Aorta (tissue), 5 donors: ENCODE data around the gene BSG. TPM values are rescaled to one million over a fixed set of nuclear protein-coding genes. Genes with fewer than 3 reads are reported as not detected.

Experiments
- ATAC-seq: fragments of 200-7000 bp; cut with Tn5 transposase; one replicate; pipeline ENCODE4 v1.9.1; 2022; ENCODE audit warnings: moderate library complexity; ENCODE audit not compliant: low FRiP score
- DNase-seq, 2 donors: peaks; one replicate each; pipeline ENCODE4 v3.0.0-alpha.2; 2020
- H3K27ac ChIP-seq, 2 donors: one replicate each; pipeline ENCODE4 v1.5.1; 2013; ENCODE audit warnings: low read length in 2 of 2, mild to moderate bottlenecking in 2 of 2, moderate library complexity in 2 of 2, control low read depth in 1 of 2, inconsistent platforms in 1 of 2, low read depth in 1 of 2
- H3K27me3 ChIP-seq, 2 donors: one replicate each; pipeline ENCODE4 v1.6.1; 2013; ENCODE audit warnings: control low read depth in 1 of 2, low read length in 1 of 2, mild to moderate bottlenecking in 1 of 2, moderate library complexity in 1 of 2; ENCODE audit not compliant: insufficient read depth in 2 of 2, control insufficient read depth in 1 of 2
- H3K36me3 ChIP-seq, 2 donors: one replicate each; pipeline ENCODE4 v1.6.1; 2013; ENCODE audit warnings: control low read depth in 1 of 2, low read length in 1 of 2, mild to moderate bottlenecking in 1 of 2; ENCODE audit not compliant: insufficient read depth in 2 of 2, control insufficient read depth in 1 of 2
- H3K4me1 ChIP-seq, 2 donors: one replicate each; pipeline ENCODE4 v1.6.1; 2013; ENCODE audit warnings: low read length in 2 of 2, control low read depth in 1 of 2, mild to moderate bottlenecking in 1 of 2, moderate library complexity in 1 of 2; ENCODE audit not compliant: insufficient read depth in 2 of 2, control insufficient read depth in 1 of 2
- H3K4me3 ChIP-seq, 2 donors: one replicate each; pipeline ENCODE4 v1.5.1; 2013; ENCODE audit warnings: low read length in 2 of 2, control low read depth in 1 of 2, mild to moderate bottlenecking in 1 of 2
- H3K9me3 ChIP-seq: one replicate; pipeline ENCODE4 v1.6.1; 2013; ENCODE audit warnings: mild to moderate bottlenecking, low read length; ENCODE audit not compliant: control insufficient read depth
- WGBS, 2 donors: extraction: QIAGEN DNeasy Blood & Tissue Kit; methylation state at CpG; one replicate each; pipeline ENCODE4 v1.1.7; 2013; 5-methylcytosine and 5-hydroxymethylcytosine counted together
- intact Hi-C, 2 donors: fragments of 100-400 bp; cut with DNase I; formaldehyde crosslinking; loops; one replicate each; pipeline versions ENCODE4 v1.14.2 to v1.15.0; 2022
- polyA plus RNA-seq, 2 donors: library from polyadenylated mRNA; stranded (reverse); fragments of 200-250 nt; gene quantifications; one replicate each; pipeline ENCODE4 v1.2.3, GENCODE V29; 2013
- total RNA-seq, 2 donors: library from RNA; stranded (reverse); fragmentation: NEBNext Ultra II Directional; extraction: Animal tissue kit (Norgen Biotek cat#: 25700); gene quantifications; one replicate each; pipeline ENCODE4 v1.2.1, GENCODE V29; 2021
- donor health status: healthy with polysubstance abuse.
- donor health status: Bipolar disorder and iron deficiency.
- donor health status: DM: no; HTN: no; CAD: no.
- donor health status: DM: no; HTN: no; CAD: no.
- donor health status: DM: yes; HTN: yes; CAD: no.

BSG gene
- total and polyA plus RNA-seq, 4 donors = 239 to 436 (median 272) TPM

DNA sequence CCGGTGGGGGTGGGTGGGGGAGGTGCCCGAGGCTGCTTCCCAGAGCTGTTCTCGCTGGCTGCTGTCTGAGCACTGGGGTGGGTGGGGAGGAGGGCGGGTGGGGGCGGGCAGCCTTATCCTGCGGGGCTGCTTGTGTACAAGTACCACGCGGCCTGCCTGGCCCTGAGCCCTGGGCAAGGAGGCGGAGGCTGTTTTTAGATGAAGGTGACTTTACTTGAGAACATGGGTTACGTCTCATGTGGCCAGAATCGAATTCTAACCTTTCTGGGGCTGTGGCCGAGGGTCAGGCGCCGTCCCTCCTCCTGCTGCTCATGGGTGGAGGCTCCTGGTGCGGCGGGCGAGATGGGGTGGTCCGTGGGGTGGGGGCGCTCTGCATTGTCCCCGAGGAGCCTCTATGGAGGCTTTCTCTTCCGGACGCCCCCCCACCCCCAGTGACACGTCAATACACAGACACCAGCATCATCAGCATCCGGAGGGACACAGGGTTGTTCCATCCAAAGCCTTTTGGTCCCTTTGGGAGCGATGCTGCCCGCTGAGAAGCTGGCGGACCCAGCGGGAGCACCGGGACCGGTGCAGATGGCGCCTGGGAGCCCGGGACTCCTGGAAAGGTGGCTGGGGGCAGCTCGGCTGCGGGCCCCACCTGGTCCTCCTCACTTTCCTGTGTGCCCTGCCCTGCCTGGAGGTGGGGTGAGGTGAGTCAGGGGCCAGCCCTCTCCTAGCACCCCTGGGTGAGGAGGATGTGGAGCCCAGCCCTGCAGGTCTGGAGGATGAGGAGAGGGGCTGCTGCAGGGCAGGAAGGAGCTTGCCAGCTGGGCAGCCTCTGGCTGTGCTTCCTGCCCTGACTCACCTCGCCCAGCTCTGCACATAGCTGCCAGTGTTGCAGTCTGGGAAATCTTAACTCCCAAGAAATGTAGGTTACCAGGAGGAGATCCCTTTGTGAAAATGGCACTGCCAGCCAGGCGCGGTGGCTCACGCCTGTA is 3.4 kb downstream of the BSG start:
- Histone ChIP-seq H3K4me1 (peaks cover 0 to 3% of the 10 kb centered on the region in 2 donors), H3K27ac (no peak overlapping the region), H3K36me3 (no peaks in the 10 kb centered on the region), H3K9me3 (no peaks in the 10 kb centered on the region), H3K27me3 (no peaks in the 10 kb centered on the region), H3K4me3 (no peak overlapping the region)
- DNase-seq = peak in 1 of 2 donors; percentile 75
- intact Hi-C loops = no loop called here
- WGBS, 2 donors = 37 to 38% methylated on average over 38 of the region's 38 CpGs
- no peak for ATAC-seq

DNA sequence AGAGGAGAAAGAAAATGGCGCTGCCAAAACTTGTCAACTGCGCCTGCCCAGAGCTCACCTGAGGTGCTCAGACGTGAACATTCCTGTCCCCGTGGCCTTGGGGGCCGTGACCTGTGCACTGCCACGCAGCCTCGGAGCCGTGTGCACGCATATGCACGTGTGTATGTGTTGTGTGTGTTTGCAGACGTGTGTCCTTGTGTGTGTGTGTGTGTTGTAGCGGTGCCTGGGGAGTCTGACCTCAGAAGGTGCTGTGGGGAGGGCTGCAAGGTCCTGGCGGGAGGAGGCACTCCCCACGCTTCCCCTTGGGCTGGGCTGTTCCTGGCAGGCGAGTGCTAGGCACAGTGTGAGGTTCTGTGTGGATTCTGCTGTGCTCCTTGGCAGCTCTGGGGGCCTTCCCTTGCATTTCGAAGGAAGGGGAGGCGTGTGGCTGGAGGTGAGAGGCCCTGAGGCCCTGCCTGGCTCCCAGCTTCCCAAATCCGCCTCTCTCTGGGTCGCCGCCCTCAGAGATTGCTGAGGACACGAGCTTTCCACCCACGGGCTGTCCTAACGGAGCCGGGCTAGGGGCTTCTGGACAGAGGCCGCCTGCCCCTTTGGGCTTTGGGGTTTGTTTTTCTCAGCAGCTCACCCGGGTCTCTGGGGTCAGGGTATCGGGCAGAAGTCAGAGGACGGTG is 4.5 kb downstream of the BSG start:
- H3K27ac ChIP-seq = no peak overlapping the region
- DNase-seq (no peak), ATAC-seq (no peak)
- H3K27me3 ChIP-seq = no peaks in the 10 kb centered on the region
- 90% methylated on average over 27 to 28 of the region's 28 CpGs for WGBS, 2 donors
- intact Hi-C loops = no loop called here
- peaks cover 0 to 3% of the 10 kb centered on the region in 2 donors for H3K4me1 ChIP-seq
- no peak overlapping the region for H3K4me3 ChIP-seq
- peaks cover 0 to 1% of the 10 kb centered on the region in 2 donors for H3K36me3 ChIP-seq
- no peaks in the 10 kb centered on the region for H3K9me3 ChIP-seq

GRCh38 chr19:577439-578392 is 5.3 kb downstream of the BSG start:
- H3K36me3 ChIP-seq = peaks cover 0 to 3% of the 10 kb centered on the region in 2 donors
- peaks cover 0 to 3% of the 10 kb centered on the region in 2 donors for H3K4me1 ChIP-seq
- intact Hi-C loops = no loop called here

GRCh38 chr19:579111-579841 is 6.9 kb downstream of the BSG start:
- H3K27me3 ChIP-seq = no peaks in the 10 kb centered on the region
- DNase-seq (peak in 1 of 2 donors; percentile 71), ATAC-seq (no peak)
- peaks cover 0 to 3% of the 10 kb centered on the region in 2 donors for H3K36me3 ChIP-seq
- H3K4me1 ChIP-seq = no peaks in the 10 kb centered on the region
- intact Hi-C loops = no loop called here
- 91 to 94% methylated on average over 45 to 46 of the region's 46 CpGs for WGBS, 2 donors
- H3K9me3 ChIP-seq = no peaks in the 10 kb centered on the region
- no peak overlapping the region for H3K4me3 ChIP-seq
- no peak overlapping the region for H3K27ac ChIP-seq

More at GRCh38 chr19:577439-578392, 5.3 kb downstream of the BSG start:
- Histone ChIP-seq H3K27ac (no peak overlapping the region), H3K27me3 (no peaks in the 10 kb centered on the region), H3K4me3 (no peak overlapping the region), H3K9me3 (no peaks in the 10 kb centered on the region)
- WGBS, 2 donors = 90 to 93% methylated on average over 51 to 66 of the region's 66 CpGs
- ATAC-seq (no peak), DNase-seq (no peak)

DNA sequence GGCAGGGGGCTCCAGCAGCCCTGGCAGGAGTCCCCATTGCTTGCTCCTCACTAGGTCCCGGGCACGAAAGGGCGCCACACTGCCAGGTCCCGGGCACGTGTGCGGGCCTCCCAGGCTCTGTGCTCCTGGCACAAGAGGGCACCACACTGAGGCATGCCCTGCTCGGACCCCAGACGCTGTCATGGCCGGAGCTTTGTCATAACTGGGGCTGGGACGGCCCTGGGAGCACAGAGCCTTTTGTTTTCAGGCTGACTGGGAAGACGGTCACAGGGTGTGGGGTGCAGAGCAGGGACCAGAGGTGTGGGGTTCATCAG is 7.4 kb downstream of the BSG start:
- intact Hi-C loops = no loop called here
- 87 to 92% methylated on average over 10 to 11 of the region's 11 CpGs for WGBS, 2 donors
- no peaks in the 10 kb centered on the region for H3K27me3 ChIP-seq
- H3K4me3 ChIP-seq = no peak overlapping the region
- DNase-seq (no peak), ATAC-seq (no peak)
- H3K36me3 ChIP-seq = peaks cover 0 to 3% of the 10 kb centered on the region in 2 donors
- H3K4me1 ChIP-seq = no peaks in the 10 kb centered on the region
- H3K27ac ChIP-seq = no peak overlapping the region
- H3K9me3 ChIP-seq = no peaks in the 10 kb centered on the region

GRCh38 chr19:580274-580835 is 8.0 kb downstream of the BSG start:
- peaks cover 0 to 3% of the 10 kb centered on the region in 2 donors for H3K36me3 ChIP-seq
- no peaks in the 10 kb centered on the region for H3K27me3 ChIP-seq
- intact Hi-C loops = no loop called here
- peak in 1 of 2 donors; percentile 70 for DNase-seq
- H3K4me3 ChIP-seq = no peak overlapping the region
- 91 to 94% methylated on average over 22 of the region's 22 CpGs for WGBS, 2 donors
- H3K9me3 ChIP-seq = no peaks in the 10 kb centered on the region
- H3K27ac ChIP-seq = no peak overlapping the region
- ATAC-seq = no peak
- H3K4me1 ChIP-seq = no peaks in the 10 kb centered on the region

GRCh38 chr19:581399-582111 is 9.2 kb downstream of the BSG start:
- peak in 1 of 2 donors; percentile 70 for DNase-seq
- intact Hi-C loops = no loop called here
- Histone ChIP-seq H3K4me1 (no peaks in the 10 kb centered on the region), H3K9me3 (no peaks in the 10 kb centered on the region), H3K4me3 (no peak overlapping the region), H3K27me3 (no peaks in the 10 kb centered on the region), H3K27ac (no peak overlapping the region), H3K36me3 (peaks cover 0 to 3% of the 10 kb centered on the region in 2 donors)
- no peak for ATAC-seq
- 86 to 90% methylated on average over 40 of the region's 40 CpGs for WGBS, 2 donors
